ENCODE results near the gene ZNF699. TPM values are rescaled to one million over a fixed set of nuclear protein-coding genes. Genes with fewer than 3 reads are reported as not detected.
A peak's percentile ranks its signal among the peaks of the same experiment; 100 is the strongest.

ZNF699 gene
- total RNA-seq (10 to 100 TPM in 2 of 4 donors, 1 to 10 TPM in 2; 3.1 to 23.7 (median 11.9) TPM), polyA plus RNA-seq (1 to 10 TPM in 1 of 3 donors, under 1 TPM in 2; 0.46 to 2.8 (median 0.60) TPM)

- Histone ChIP-seq H3K36me3 (peaks cover 0 to 11% (median 6%) of the 10 kb centered on the region in 4 donors), H3K9me3 (no peaks in the 10 kb centered on the region), H3K27me3 (no peaks in the 10 kb centered on the region), H3K4me3 (peak within 1 kb of the TSS; percentile 68 to 94 (median 84)), H3K27ac (peak within 1 kb of the TSS; percentile 91 to 98 (median 96)), H3K4me1 (peaks cover 0 to 21% (median 13%) of the 10 kb centered on the region in 4 donors)
- peak in 1 of 4 donors; percentile 4 for TF ChIP-seq EP300 (IDR thresholded peaks at IDR 0.05)
- TF ChIP-seq POLR2AphosphoS5 (IDR thresholded peaks at IDR 0.05): peak; percentile 72 to 90 (median 88)
- TF ChIP-seq POLR2A (IDR thresholded peaks at IDR 0.05): peak; percentile 33 to 63
- no peak for TF ChIP-seq CTCF (IDR thresholded peaks at IDR 0.05)
- intact Hi-C loops (cut with DNase I): loop anchor here (1.0 to 5.0 kb wide), 4 partner anchors 15 to 483 kb away; partner anchors contain the start of genes ZNF317, ZNF426 and ZNF559
- DNase-seq: peak; percentile 99
- WGBS, 2 donors: 1% methylated on average over 63 of the region's 63 CpGs
Measured at GRCh38 chr19:9309139-9309973, at the start of gene ZNF699. Gene ZNF699, minus strand, starts transcription at chr19:9309838. Its CDS starts 4,719 bp downstream, at chr19:9305119.

- Histone ChIP-seq H3K27me3 (no peaks in the 10 kb centered on the region), H3K4me3 (no peak overlapping the region), H3K27ac (no peak overlapping the region), H3K36me3 (peaks cover 0 to 64% (median 13%) of the 10 kb centered on the region in 4 donors), H3K4me1 (no peaks in the 10 kb centered on the region), H3K9me3 (peaks cover 34 to 63% (median 59%) of the 10 kb centered on the region in 4 donors)
- DNase-seq: no peak
- intact Hi-C loops (cut with DNase I): no loop called here
- no peak for TF ChIP-seq POLR2A (IDR thresholded peaks at IDR 0.05)
- TF ChIP-seq EP300 (IDR thresholded peaks at IDR 0.05): no peak
- no peak for TF ChIP-seq CTCF (IDR thresholded peaks at IDR 0.05)
- TF ChIP-seq POLR2AphosphoS5 (IDR thresholded peaks at IDR 0.05): no peak
- WGBS, 2 donors: 94 to 97% methylated on average over 2 of the region's 2 CpGs
Measured at GRCh38 chr19:9354651-9355050, 45.0 kb upstream of the ZNF699 start.

- intact Hi-C loops (cut with DNase I): no loop called here
- TF ChIP-seq POLR2AphosphoS5 (IDR thresholded peaks at IDR 0.05): no peak
- TF ChIP-seq CTCF (IDR thresholded peaks at IDR 0.05): no peak
- TF ChIP-seq EP300 (IDR thresholded peaks at IDR 0.05): no peak
- TF ChIP-seq POLR2A (IDR thresholded peaks at IDR 0.05): no peak
- Histone ChIP-seq H3K27ac (no peak overlapping the region), H3K9me3 (peaks cover 35 to 71% (median 64%) of the 10 kb centered on the region in 4 donors), H3K4me3 (no peak overlapping the region), H3K27me3 (no peaks in the 10 kb centered on the region), H3K36me3 (peaks cover 0 to 65% (median 12%) of the 10 kb centered on the region in 4 donors), H3K4me1 (no peaks in the 10 kb centered on the region)
- DNase-seq: no peak
Measured at GRCh38 chr19:9353011-9353410, 43.4 kb upstream of the ZNF699 start.

- intact Hi-C loops (cut with DNase I): no loop called here
- no peak overlapping the region for H3K4me3 ChIP-seq
- H3K4me1 ChIP-seq: no peaks in the 10 kb centered on the region
- TF ChIP-seq POLR2A (IDR thresholded peaks at IDR 0.05): no peak
- no peak for TF ChIP-seq POLR2AphosphoS5 (IDR thresholded peaks at IDR 0.05)
- no peak for TF ChIP-seq EP300 (IDR thresholded peaks at IDR 0.05)
- no peak for TF ChIP-seq CTCF (IDR thresholded peaks at IDR 0.05)
- no peak overlapping the region for H3K27ac ChIP-seq
- peaks cover 36 to 70% (median 61%) of the 10 kb centered on the region in 4 donors for H3K9me3 ChIP-seq
- no peak for DNase-seq
- H3K27me3 ChIP-seq: no peaks in the 10 kb centered on the region
- H3K36me3 ChIP-seq: peaks cover 0 to 64% (median 8%) of the 10 kb centered on the region in 4 donors
- WGBS, 2 donors: 91 to 93% methylated on average over 2 of the region's 2 CpGs
Measured at GRCh38 chr19:9352505-9352904, 42.9 kb upstream of the ZNF699 start.

Data from sigmoid colon (tissue), 7 donors.